Measurements from ENCODE around the gene PRDX5. TPM values are rescaled to one million over a fixed set of nuclear protein-coding genes. Genes with fewer than 3 reads are reported as not detected.
A peak's percentile ranks its signal among the peaks of the same experiment; 100 is the strongest.

PRDX5 gene
- total and polyA plus RNA-seq, 10 of the 15 experiments (the other 5 are each of a cell fraction or from before 2014, with no cell fraction given) = 95.7 to 406 (median 240) TPM

- TF ChIP-seq IKZF1 (conservative IDR thresholded peaks at IDR 0.05) = peak; percentile 44; the same call in 1 of the 2 replicates
- no peak for TF ChIP-seq SUPT20H (IDR thresholded peaks at IDR 0.05; ENCODE audit: borderline replicate concordance, control insufficient read depth, low read depth, low read length)
- TF ChIP-seq, protein P1, sequence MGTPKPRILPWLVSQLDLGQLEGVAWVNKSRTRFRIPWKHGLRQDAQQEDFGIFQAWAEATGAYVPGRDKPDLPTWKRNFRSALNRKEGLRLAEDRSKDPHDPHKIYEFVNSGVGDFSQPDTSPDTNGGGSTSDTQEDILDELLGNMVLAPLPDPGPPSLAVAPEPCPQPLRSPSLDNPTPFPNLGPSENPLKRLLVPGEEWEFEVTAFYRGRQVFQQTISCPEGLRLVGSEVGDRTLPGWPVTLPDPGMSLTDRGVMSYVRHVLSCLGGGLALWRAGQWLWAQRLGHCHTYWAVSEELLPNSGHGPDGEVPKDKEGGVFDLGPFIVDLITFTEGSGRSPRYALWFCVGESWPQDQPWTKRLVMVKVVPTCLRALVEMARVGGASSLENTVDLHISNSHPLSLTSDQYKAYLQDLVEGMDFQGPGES (IDR thresholded peaks at IDR 0.05) = no peak
- no peak; a peak in 1 of 4 replicates for TF ChIP-seq SRF (IDR thresholded peaks at IDR 0.05; ENCODE audit: low read depth in 2 of 2, low read length in 2 of 2)
- TF ChIP-seq NFXL1 (IDR thresholded peaks at IDR 0.05; ENCODE audit: borderline replicate concordance) = no peak
- no peak for TF ChIP-seq YBX1 (IDR thresholded peaks at IDR 0.05)
- TF ChIP-seq, protein P2, sequence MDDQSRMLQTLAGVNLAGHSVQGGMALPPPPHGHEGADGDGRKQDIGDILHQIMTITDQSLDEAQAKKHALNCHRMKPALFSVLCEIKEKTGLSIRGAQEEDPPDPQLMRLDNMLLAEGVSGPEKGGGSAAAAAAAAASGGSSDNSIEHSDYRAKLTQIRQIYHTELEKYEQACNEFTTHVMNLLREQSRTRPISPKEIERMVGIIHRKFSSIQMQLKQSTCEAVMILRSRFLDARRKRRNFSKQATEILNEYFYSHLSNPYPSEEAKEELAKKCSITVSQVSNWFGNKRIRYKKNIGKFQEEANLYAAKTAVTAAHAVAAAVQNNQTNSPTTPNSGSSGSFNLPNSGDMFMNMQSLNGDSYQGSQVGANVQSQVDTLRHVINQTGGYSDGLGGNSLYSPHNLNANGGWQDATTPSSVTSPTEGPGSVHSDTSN (IDR thresholded peaks at IDR 0.05; ENCODE audit: insufficient replicate concordance, low read depth, low read length) = no peak
Observed at GRCh38 chr11:64355078-64355940, 37.4 kb downstream of the PRDX5 start (continued).

Measured in GM12878 (cell line).